ENCODE measurements around the gene NXN.
"Not testable (repeated sequence)": the region's sequence is repeated elsewhere in the genome, so short reads cannot be mapped to it uniquely, and the experiment has no call there.

Gene NXN

DNA sequence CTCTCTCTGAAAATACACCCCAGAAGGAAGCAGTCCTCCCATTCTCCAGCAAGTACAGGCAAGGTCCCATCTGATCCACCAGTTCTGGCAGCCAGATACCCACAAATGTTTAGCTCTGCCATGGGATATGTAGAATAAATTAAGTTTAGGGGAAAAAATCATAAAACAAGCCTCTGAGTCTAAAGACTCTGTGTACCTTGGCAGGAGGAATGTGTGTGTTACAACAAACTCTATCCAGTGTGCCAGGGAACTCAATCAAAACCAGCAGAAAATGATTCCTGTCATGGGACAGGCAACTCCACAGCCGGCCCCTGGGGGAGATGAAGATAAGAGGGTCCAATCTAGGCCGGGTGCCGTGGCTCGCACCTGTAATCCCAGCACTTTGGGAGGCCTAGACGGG, 124.0 kb downstream of the NXN start:
- DNase-seq, result no peak

DNA sequence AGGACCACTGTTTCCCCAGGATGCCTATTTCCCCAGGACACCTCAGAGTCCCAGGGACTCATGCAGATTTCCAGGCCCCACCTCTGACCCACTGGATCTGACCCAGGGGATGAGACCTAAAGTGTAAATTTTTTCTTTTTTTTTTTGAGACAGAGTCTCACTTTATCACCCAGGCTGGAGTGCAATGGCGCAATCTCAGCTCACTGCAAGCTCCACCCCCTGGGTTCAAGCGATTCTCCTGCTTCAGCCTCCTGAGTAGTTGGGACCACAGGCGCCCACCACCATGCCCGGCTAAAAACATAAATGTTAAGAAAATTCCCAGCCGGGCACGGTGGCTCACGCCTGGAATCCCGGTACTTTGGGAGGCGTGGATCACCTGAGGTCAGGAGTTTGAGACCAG, 126.7 kb downstream of the NXN start:
- not testable (repeated sequence) for DNase-seq

DNA sequence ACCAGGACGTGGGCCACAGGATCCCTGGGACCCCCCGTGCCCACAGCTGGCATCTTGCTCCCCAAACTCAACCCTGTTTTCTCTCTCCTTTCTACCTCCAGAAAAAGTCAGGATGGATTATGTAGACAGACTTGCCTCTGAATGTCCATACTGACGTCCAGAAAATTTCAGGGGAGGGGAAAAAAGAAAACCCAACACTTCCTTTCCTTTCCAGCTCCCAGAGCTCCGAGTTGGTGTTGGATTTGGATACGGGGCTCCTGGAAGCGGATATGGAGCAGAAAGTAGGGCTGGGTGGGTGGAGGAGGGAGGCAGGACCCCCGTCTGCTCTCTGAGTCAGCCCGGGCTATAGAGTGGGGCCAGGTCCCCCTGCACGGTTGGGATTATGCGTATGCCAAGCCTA, 127.2 kb downstream of the NXN start:
- DNase-seq, result no peak

DNA sequence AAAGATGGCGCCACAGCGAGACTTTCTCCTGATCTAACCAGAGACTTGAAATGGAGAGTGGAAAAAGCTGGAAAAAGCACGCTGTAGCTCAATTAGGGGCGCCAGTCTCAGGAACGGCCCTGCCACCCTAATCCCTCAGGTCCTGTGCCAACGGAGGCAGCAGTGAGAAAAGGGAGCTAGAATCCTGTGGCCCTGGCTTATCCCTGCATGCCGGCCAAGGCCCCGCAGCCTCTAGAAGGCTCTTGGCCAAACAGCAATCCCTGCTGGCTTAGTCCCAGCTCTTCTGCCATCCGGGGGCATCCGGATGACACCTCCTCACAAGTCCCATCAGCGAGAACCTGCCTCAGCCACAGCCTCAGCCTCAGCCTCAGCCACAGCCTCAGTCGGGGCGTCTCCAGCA, 127.7 kb downstream of the NXN start:
- no peak for DNase-seq

DNA sequence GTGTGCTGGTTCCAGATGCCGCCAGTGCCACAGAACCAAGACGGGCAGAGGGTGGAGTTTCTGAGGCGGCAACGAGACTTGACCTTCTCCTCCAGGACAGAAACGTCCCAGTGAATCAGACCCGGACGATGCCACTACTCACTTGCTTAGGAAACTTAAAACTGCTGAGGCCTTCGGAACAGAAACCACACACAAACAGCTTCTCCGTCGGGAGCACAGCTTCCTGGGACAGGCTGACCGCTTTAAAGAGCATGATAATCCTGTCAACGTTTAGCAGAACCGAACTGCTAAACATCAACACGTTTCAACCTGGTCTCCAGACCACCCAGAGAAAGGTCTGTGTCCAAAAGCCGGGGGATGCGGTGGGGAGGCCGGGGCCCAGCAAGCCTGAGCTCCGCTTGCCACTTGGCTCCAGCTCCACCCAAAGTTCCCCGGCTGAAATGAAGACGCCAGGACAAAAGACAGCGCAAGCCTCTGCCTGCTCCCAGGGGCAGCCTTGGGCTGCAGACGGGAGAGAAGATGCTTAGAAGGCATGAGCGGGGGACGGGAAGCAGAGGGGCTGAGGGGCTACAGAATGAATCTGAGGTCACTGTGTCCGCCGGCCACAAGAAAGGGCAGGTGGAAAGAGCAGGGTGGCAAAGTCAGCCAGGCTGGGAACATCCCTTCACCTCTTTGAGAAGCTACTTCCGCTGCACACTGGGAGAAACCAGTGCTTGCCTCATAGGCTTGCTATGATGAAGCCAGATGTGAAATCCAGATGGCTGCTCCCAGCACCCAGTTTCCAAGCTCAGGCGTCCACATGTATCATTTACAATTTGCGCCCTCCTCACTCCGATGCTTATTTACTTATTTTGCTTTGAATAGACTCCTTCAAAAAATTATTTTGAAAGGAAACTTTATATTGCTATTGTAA, 128.5 kb downstream of the NXN start:
- no peak for DNase-seq

DNA sequence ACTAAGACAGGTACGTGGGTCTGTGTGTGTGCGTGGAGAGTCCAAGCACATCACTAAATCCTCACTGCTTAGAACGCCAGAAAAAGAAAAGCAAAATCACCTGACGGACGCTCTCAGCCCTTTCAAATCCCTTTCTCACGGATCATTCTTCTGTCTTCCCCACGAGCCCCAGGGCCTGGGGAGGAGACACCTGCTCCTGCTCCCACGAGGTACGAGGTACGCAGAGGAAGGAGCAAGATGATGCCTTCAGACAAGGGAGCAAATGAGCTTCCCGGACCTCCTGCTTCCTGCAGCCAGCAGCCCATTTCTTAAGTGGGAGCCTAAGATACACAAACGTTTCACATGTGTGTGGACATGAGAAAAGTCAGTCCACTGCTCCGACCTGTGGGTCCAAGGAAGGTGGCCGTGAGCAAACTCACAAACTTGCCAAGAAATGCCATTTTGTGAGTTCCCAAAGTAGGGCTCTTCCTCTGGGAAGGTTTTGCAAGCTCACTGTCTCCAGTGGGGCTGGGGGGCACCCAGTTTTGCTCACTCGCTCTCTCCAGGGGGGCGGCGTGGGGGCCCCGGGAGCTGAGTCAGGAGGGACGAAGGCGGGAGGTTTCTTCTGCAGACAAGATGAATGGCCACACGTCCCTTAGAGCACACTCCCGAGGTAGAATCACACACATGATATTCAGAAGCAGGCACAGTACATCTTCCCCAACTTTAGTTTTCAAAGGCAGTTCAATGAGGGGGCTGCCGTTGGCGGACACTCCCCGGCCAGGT, 129.3 kb downstream of the NXN start:
- DNase-seq, result no peak

DNA sequence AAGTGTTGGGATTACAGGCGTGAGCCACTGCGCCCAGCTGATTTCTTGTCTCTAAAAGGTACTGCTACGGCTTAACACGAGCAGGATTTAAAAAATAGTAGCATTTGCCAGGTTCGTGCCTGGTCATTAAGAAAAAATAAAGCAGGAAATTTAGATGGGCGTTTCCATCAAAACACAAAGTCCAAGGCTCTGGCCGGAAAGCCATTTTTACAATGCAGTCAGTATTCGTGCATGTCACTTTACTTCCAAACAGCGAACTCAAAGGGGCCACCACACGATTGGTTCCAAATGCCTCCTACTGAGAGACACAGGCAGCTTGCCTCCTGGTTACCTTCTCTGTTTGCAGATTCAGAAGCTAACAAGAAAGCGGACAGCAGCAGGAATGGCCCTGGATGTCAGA, 131.2 kb downstream of the NXN start:
- DNase-seq, result no peak

DNA sequence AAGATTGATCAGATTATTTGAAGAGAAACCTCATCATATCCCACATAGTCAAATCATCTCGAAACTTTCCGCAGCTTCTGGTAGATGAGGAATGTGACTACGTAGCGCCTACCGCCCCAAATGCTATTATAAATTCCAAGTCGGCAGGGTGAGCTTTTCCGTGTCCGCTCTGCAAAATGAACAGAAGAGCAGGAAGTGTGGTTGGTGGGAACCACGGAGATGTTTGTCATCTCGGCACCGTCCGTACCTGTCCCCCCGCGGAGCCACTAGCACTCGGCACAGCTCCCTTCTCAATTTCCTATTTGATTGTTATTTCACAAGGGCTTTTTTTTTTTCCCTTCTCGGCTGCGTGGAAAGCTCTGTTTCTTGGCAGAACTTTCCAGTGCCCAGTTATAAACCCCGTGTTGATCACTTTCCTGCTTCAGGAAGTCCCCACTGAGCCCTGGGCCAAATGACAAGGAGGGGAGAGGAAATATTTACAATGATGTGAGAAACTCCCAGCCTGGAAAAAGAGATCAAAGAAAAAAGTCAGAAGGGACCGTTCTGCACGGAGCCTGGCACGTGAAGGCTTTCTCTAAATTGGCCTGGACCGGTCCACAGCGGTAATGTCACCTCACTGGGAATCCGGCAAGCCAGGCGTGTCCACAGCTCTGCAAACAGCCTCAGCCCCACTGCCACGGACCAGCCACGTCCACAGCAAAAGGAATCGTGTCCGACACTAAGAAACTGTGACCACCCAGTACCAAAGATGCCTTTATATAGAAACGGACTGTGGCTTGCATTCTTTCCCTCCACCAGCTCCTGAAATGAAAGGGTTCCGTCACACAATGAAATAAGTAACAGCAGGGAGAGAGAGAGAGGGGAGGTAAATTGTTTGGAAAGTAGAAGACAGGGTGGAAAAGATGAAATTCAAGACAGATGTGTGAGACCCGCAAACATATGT, 132.4 kb downstream of the NXN start:
- DNase-seq, result no peak

DNA sequence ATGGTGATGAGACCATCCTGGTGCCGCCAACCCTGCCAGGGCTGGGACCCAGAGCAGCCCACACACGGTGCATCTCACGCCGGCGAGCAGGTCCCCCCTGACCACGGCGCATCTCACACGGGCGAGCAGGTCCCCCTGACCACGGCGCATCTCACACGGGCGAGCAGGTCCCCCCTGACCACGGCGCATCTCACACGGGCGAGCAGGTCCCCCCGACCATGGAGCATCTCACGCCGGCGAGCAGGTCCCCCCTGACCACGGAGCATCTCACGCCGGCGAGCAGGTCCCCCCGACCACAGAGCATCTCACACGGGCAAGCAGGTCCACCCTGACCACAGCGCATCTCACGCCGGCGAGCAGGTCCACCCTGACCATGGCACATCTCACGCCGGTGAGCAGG, 138.3 kb downstream of the NXN start:
- DNase-seq, result no peak

DNA sequence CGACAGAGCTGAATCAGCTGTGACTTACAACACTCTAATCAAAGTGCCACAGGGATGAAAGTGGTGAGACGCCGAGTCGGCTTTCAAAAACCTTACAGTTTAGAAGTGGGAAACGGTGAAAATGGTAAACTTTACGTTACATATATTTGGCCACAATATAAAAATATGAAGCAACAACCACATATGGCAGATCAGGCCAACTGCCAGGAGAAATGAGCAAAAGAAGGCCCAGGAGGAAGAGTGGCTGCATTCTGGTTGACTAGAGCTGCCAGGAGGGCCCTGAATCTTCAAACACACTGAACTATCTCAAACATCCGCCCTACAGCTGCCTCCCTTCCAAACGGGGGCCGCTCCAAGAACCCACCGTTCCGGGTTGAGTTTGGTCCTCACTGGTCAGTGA, 141.1 kb downstream of the NXN start:
- no peak for DNase-seq

DNA sequence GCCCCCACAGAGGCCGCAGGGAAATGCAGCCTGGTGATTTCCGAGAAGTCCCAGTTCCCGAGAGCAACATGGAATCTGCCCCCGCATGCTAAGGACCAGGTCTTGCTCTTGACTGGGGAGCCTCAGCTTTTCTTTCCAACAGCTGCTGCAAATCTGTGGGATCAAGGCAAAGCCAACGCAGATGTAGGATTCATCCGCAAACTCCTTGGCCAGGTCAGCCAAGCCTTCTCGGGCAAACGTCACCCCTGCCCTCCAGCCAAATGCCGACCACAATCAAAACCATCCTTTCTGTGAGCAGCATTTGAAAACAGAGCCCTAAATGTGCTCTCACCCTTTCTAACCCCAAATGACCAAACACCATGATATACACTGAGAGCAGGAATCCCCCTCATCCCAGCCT, 143.4 kb downstream of the NXN start:
- no peak for DNase-seq

DNA sequence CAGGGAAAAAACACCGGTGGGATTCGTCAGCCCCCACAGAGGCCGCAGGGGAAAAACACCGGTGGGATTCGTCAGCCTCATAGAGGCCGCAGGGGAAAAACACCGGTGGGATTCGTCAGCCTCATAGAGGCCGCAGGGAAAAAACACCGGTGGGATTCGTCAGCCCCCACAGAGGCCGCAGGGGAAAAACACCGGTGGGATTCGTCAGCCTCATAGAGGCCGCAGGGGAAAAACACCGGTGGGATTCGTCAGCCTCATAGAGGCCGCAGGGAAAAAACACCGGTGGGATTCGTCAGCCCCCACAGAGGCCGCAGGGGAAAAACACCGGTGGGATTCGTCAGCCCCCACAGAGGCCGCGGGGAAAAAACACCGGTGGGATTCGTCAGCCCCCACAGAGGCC, 143.9 kb downstream of the NXN start:
- not testable (repeated sequence) for DNase-seq

DNA sequence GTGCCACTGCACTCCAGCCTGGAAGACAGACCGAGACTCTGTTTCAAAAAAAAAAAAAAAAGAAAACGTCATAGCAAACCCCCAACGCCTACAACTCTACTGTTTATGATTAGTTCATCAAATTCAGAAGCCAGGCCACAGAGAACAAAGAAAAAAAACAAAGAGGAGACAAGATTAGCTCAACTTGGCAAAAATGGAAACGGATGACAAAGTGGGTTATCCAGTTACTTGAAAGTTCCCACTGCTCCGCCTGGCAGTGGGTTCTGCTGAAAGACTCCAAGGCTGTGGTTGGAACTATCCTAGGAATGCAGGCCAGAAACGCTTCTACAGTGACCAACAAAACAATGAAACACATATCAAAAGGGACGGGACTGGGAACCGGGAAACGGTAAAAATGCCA, 144.3 kb downstream of the NXN start:
- DNase-seq, result no peak

DNA sequence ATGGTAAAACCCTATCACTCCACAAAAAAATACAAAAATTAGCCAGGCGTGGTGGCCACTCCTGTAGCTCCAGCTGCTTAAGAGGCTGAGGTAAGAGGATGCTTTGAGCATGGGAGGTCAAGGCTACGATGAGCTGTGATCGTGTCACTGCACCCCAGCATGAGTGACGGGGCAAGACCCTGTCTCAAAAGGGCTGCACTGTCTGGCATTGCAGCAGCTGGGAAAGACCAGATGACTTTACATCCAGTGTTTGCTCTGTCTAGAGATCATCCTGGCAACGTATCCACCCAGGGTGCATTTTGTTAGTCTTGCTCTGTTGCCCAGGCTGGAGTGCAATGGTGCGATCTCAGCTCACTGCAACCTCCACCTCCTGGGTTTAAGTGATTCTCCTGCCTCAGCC, 145.4 kb downstream of the NXN start:
- DNase-seq, result no peak

DNA sequence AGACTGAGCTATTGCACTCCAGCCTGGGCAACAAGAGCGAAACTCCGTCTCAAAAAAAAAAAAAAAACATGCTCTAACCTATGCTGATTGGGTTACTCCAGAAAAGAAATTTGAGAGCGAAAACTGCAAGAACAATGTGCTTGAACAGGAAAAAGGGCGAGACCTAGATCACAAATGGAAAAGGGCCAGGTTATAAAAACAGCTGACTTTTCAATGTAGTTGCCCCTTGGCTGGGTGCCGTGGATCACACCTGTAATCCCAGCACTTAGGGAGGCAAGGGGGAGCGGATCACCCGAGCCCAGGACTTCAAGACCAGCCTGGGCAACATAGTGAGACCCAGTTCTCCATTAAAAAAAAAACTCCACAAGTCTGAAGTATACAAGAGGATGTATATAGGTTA, 148.6 kb downstream of the NXN start:
- no peak for DNase-seq

DNA sequence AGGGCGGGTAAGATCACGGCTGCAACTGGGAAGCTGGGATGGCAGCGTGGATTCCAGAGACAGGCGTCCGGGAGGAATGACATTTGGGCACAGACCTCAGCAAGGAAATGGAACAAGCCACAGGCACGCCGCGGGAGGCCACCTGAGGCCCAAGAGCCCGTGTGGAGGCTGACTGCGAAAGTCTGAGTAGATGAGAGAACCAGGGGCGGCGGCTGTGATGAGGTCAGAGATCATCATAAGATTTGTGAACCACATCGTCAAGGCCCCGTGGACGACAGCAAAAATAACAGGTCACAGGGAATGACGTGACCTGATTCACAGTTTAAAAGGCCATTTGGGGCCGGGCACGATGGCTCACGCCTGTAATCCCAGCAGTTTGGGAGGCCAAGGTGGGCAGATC, 149.2 kb downstream of the NXN start:
- no peak for DNase-seq

DNA sequence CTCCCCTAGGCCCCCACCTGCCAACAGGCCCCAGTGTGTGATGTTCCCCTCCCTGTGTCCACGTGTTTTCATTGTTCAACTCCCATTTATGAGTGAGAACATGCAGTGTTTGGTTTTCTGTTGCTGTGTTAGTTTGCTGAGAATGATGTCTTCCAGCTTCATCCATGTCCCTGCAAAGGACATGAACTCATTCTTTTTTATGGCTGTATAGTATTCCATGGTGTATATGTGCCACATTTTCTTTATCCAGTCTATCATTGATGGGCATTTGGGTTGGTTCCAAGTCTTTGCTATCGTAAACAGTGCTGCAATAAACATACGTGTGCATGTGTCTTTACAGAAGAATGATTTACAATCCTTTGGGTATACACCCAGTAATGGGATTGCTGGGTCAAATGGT, 150.0 kb downstream of the NXN start:
- DNase-seq, result not testable (repeated sequence)

DNA sequence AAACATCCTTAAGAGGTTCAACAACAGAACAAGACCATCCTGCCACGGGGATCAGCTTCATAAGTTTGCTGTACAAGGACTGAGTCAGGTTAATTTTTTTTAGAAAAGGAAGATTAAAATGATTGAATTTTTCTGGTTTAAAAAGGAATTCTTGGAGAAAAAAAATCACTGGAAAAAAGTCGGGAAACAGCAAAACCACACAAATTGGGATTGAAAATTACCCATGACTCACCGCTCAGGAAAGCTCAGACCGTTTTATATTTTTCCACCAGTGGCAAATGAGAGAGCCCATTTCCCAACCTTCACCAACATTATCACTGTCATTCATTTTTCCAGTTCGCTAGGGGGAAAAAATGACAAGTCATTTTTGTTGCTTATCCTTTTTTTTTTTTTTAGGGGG, 150.8 kb downstream of the NXN start:
- no peak for DNase-seq

DNA sequence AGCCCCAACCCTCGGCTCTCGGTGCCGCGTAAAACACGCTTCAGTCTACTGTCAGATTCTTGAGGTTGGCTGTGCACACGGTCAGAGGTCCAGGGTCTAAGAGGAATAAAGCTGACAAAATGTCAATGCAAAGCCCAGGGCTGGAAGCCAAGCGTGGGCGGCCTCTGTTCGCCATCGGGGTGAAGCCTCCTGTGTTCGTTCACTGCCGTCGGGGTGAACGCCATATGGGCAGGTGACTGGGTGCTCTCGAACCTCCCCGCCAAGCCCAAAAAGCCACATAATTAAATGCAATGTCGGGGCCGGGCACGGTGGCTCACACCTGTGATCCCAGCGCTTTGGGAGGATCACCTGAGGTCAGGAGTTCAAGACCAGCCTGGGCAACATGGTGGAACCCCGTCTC, 152.8 kb downstream of the NXN start:
- no peak for DNase-seq

DNA sequence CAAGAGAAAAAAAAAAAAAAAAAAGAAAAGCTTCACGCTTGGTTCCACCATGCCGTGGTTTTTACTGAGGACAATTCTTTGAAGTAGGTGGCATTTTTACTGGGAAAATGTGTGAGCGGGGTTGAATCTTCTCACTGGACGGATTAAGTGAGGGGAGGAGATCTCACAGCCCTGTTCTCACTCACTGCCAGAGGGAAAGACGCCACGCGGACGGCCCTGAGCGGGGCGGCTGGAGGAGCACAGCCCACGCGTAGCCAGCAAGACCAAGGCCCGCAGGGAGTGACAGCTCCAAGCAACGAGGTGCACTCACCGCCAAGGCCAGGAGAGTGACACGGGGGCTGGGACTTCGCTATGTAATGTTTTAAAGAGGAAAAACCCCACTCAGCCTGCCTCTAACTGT, 154.4 kb downstream of the NXN start:
- DNase-seq, result no peak

DNA sequence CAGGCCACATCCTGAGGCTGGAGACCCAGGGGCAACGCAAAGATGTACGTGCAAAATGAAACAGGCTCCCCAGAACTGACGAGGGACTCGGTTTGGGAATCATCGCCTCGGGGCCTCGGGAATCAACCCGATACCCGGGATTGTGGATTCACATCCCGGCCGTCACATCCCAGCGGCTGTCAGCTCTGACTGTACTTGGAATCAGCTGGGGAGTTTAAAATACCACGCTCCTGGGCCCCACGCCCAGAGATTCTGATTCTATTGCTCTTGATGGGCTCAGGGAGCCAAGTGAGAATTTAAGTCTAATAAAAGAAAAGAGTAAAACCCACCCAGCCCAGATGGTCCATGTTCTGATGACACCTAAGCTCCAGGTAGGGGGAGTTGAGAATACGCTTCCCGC, 155.2 kb downstream of the NXN start:
- no peak for DNase-seq

DNA sequence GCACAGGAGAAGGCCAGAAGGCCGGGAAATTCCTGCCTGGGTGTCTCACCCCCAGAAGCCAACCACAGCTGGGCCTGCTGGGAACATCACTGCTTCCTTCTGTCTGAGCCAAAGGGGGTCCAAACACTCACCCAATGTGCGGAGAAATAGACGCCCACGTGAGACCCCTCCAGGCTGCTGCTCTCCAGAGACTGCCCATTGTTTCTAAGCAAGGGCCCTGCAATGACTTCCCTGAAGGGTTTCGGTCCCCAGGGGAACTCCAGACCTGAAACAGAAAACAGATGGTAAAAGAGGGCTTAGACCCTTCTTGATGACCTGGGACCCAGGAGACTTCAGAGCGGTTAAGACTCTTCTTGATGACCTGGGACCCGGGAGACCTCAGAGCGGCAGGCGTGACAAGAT, 156.1 kb downstream of the NXN start:
- no peak for DNase-seq

DNA sequence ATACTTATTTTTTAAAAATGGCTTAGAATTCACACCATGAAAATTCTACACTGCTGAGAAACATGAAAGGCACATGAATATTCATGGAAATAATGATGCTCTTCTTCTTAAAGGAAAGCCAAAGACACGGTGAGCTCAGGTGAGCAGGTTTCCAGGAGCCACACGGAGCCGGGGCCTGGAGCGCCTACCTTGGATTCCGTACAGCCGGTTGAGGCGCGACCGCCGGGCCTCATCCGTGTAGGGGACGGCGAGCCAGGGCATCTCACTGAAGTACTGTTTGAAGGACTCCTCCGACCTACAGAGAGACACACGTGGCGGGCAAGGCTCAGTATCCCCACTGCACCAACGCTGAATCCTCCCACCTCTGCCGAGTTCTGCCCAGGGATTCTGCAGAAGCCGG, 160.3 kb downstream of the NXN start:
- DNase-seq, result no peak
